Activated CD8-positive, alpha-beta memory T cell treated with anti-CD3 and anti-CD28 coated beads, Interleukin-2, amount 10 ng/mL, durations not matched to agents 7 days and 5 days (primary cell): ENCODE results near the gene GPR85. TPM values are rescaled to one million over a fixed set of nuclear protein-coding genes. Genes with fewer than 3 reads are reported as not detected.
"Not testable (repeated sequence)": the region's sequence is repeated elsewhere in the genome, so short reads cannot be mapped to it uniquely, and the experiment has no call there.

ENCODE experiments used
- ATAC-seq: fragments of 150-1000 bp; cut with Tn5 transposase; one replicate; pipeline ENCODE4 v1.10.0; 2021; ENCODE audit warnings: moderate library complexity
- CTCF ChIA-PET: fragments of 350-600 bp; sonication (Branson Sonifier 250); formaldehyde crosslinking; loops from one replicate; lab custom pipeline; 2021; ENCODE audit warnings: antibody characterized with exemption; lab: Charles Lee
- DNase-seq: peaks from one replicate; pipeline ENCODE4 v3.0.0-alpha.2; 2020
- H3K27ac Mint-ChIP-seq: one replicate; pipeline ENCODE4 v1.8.0; 2021; ENCODE audit warnings: mild to moderate bottlenecking, mixed read lengths
- H3K27me3 Mint-ChIP-seq: one replicate; pipeline ENCODE4 v1.8.0; 2021; ENCODE audit warnings: mixed read lengths
- H3K36me3 Mint-ChIP-seq: one replicate; pipeline ENCODE4 v1.8.0; 2021; ENCODE audit warnings: mild to moderate bottlenecking, mixed read lengths
- H3K4me1 Mint-ChIP-seq: one replicate; pipeline ENCODE4 v1.8.0; 2021; ENCODE audit warnings: mixed read lengths
- H3K4me3 Mint-ChIP-seq: one replicate; pipeline ENCODE4 v1.8.0; 2021; ENCODE audit warnings: mild to moderate bottlenecking, moderate library complexity, mixed read lengths
- H3K9me3 Mint-ChIP-seq: one replicate; pipeline ENCODE4 v1.8.0; 2022; ENCODE audit warnings: low read depth, mixed read lengths
- total RNA-seq, 2 experiments: library from RNA; stranded (reverse); gene quantifications; one replicate each; pipeline ENCODE4 v1.2.3, GENCODE V29; 2021

GPR85 gene
- total RNA-seq, 2 experiments from 2014 or later = not detected

DNA sequence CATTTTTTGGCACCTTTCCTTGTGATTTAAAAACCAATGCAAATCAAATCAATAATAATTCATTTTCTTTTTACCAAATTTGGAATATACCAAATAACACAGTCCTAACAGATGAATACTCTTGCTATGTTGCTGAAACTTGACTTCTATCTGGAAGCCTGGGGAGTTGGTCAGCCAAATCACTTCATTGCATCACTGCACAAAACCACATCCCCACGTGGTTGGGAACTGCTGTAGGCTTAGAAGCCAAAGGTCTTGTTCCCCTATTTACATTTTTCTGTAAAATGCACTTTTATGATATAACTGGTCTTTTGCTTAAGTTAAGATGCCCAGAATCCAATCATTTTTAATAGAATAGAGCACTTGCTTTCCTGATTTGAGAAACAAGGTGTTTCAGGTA, 15.2 kb downstream of the GPR85 start:
- ATAC-seq = no peak
- Mint-ChIP-seq H3K4me1 (no peaks in the 10 kb centered on the region), H3K4me3 (no peak overlapping the region), H3K27ac (no peak overlapping the region), H3K36me3 (no peaks in the 10 kb centered on the region), H3K27me3 (peaks cover 4% of the 10 kb centered on the region), H3K9me3 (no peaks in the 10 kb centered on the region)
- DNase-seq = no peak
- CTCF ChIA-PET = no interaction called here

DNA sequence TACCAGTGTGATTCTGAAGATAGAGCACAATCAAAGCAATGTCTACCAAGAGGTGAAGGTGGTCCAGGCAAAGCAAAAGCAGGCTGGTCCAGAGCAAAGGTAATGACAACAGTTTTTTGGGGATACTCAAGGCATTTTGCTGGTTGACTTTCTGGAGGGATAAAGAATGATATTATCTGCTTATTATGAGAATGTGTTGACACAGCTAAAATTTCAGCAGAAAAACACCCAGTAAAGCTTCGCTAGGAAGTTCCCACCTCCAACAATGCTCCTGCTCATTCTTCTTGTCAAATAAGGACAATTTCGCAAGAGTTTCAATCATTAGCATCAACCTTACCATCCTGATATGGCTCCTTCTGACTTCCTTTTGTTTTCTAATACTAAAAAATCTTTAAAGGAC, 24.1 kb downstream of the GPR85 start:
- H3K36me3 Mint-ChIP-seq = no peaks in the 10 kb centered on the region
- DNase-seq (no peak), ATAC-seq (no peak)
- peaks cover 6% of the 10 kb centered on the region for H3K27me3 Mint-ChIP-seq
- no peaks in the 10 kb centered on the region for H3K4me1 Mint-ChIP-seq
- no peaks in the 10 kb centered on the region for H3K9me3 Mint-ChIP-seq
- H3K4me3 Mint-ChIP-seq = no peak overlapping the region
- H3K27ac Mint-ChIP-seq = no peak overlapping the region
- CTCF ChIA-PET = no interaction called here

DNA sequence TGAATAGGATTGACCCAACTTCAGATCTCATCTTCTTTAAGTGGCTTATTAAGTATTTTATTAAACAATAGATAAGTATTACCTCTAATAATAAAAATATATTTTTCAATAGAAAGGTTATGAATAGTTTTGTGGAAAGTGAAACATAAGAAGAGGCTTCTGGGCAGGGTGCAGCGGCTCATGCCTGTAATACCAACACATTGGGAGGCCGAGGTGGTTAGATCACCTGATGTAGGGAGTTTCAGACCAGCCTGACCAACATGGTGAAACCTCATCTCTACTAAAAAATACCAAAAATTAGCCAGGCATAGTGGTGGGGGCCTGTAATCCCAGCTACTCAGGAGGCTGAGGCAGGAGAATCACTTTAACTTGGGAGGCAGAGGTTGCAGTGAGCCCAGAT, 26.5 kb downstream of the GPR85 start:
- DNase-seq (no peak), ATAC-seq (no peak)
- Mint-ChIP-seq H3K4me1 (no peaks in the 10 kb centered on the region), H3K9me3 (no peaks in the 10 kb centered on the region), H3K27ac (no peak overlapping the region), H3K36me3 (no peaks in the 10 kb centered on the region), H3K27me3 (peaks cover 8% of the 10 kb centered on the region), H3K4me3 (no peak overlapping the region)
- CTCF ChIA-PET = interaction anchor here (0.7 kb wide), 1 partner anchor 16 kb away, joined by 4 read pairs; no protein-coding TSS in a partner anchor

DNA sequence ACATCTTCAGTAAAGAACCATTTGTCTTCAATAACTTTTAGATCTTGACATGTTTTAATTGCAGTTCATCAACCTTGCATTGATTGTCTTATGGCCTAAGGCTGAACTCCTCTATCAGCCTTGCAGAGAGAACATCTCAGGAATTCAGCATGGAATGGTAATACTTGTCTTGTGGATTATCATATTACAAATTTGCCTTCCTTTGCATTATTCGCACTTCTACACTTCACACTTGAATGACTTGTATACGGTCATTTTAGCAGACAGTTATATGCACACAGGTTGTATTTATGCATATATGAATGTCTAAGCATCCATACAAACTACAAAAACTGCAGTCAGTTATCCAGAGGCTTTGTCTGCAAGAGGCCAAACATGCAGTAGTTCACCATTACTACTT, 31.7 kb downstream of the GPR85 start:
- Mint-ChIP-seq H3K4me3 (no peak overlapping the region), H3K4me1 (no peaks in the 10 kb centered on the region), H3K27ac (no peak overlapping the region), H3K27me3 (peaks cover 8% of the 10 kb centered on the region), H3K36me3 (no peaks in the 10 kb centered on the region), H3K9me3 (no peaks in the 10 kb centered on the region)
- no peak for DNase-seq
- no peak for ATAC-seq
- CTCF ChIA-PET = no interaction called here

DNA sequence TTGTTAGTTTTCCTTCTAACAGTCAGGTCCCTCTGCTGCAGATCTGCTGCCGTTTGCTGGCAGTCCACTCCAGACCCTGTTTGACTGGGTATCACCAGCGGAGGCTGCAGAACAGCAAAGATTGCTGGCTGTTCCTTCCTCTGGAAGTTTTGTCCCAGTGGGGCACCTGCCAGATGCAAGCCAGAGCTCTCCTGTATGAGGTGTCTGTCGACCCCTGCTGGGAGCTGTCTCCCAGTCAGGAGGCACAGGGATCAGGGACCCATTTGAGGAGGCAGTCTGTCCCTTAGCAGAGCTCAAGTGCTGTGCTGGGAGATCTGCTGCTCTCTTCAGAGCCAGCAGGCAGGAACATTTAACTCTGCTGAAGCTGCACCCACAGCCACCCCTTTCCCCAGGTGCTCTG, 32.4 kb downstream of the GPR85 start:
- H3K36me3 Mint-ChIP-seq, H3K9me3 Mint-ChIP-seq, H3K4me1 Mint-ChIP-seq, DNase-seq, H3K4me3 Mint-ChIP-seq, ATAC-seq, CTCF ChIA-PET, H3K27ac Mint-ChIP-seq, H3K27me3 Mint-ChIP-seq: not testable (repeated sequence)

DNA sequence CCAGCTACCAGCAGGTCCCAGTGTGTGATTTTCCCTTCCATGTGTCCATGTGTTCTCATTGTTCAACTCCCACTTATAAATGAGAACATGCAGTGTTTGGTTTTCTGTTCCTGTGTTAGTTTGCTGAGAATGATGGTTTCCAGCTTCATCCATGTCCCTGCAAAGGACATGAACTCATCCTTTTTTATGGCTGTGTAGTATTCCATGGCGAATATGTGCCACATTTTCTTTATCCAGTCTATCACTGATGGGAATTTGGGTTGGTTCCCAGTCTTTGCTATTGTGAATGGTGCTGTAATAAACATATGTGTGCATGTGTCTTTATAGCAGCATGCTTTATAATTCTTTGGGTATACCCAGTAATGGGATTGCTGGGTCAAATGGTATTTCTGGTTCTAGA, 37.4 kb downstream of the GPR85 start:
- H3K36me3 Mint-ChIP-seq, H3K9me3 Mint-ChIP-seq, DNase-seq, CTCF ChIA-PET, H3K4me1 Mint-ChIP-seq, H3K27me3 Mint-ChIP-seq, H3K27ac Mint-ChIP-seq, H3K4me3 Mint-ChIP-seq, ATAC-seq: not testable (repeated sequence)

DNA sequence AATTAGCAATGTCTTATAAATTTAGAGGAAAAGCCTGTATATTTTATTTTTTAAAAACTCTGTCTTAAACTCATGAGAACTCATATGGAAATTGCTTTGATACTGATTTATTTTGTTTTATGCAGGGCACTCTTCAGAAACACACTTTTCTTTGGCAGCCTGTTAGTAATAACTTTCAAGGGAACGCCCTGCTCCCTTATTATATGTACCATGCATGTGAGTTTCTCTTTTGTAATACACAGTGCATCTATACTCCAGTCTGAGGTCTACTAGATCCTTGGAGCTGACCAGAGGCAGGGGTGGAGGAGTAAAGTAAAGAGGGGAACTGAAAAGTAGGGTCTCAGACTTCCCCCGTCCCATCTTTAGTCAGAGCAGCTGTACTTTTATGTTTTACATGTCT, 40.2 kb downstream of the GPR85 start:
- no peaks in the 10 kb centered on the region for H3K4me1 Mint-ChIP-seq
- CTCF ChIA-PET = no interaction called here

DNA sequence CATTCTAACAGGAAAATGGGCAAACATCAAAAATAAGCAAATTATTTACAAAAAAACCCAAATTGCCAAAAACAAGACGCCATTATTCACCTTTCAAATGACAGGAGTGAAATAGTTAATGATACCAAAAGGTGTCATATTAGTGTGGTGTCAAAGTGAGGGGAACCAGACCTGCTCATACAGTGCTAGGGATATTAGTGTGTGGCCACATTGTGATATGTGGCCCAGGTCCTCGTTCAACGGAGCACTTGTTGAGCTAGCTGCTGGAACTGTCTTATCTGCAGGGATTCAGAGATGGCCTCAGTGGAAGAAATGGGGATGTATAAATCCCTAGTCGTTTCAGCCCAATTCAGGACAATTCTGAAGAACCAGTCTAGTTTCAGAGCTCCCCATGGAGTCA, 41.2 kb downstream of the GPR85 start:
- Mint-ChIP-seq H3K9me3 (no peaks in the 10 kb centered on the region), H3K27me3 (peaks cover 4% of the 10 kb centered on the region), H3K36me3 (no peaks in the 10 kb centered on the region), H3K4me3 (no peak overlapping the region), H3K27ac (no peak overlapping the region), H3K4me1 (no peaks in the 10 kb centered on the region)
- ATAC-seq = no peak
- CTCF ChIA-PET = no interaction called here
- no peak for DNase-seq

More for the DNA sequence above, 40.2 kb downstream of the GPR85 start:
- Mint-ChIP-seq H3K4me3 (no peak overlapping the region), H3K9me3 (no peaks in the 10 kb centered on the region), H3K27me3 (peaks cover 4% of the 10 kb centered on the region), H3K36me3 (no peaks in the 10 kb centered on the region), H3K27ac (no peak overlapping the region)
- ATAC-seq = no peak
- DNase-seq = no peak

DNA sequence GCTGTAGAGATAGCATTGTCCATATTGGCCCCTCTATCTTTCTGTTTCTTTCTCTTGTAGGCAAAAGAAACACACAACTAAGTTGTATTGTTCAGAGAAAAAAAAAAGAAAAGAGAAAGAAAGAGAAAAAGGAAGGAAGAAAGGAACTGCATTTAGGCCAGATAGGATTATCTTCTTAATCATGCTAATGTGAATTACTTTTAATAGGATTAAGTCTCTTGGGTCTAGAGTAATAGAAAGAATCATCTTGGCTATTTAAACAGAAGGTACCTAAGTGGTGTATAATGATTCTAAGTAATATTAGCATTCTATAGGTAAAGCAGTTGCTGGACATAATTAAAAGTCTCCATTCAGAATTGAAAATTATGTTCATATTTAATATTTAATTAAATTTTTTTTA, 42.2 kb downstream of the GPR85 start:
- no peaks in the 10 kb centered on the region for H3K9me3 Mint-ChIP-seq
- CTCF ChIA-PET = no interaction called here
- no peak overlapping the region for H3K4me3 Mint-ChIP-seq
- no peaks in the 10 kb centered on the region for H3K36me3 Mint-ChIP-seq
- peaks cover 4% of the 10 kb centered on the region for H3K27me3 Mint-ChIP-seq
- H3K27ac Mint-ChIP-seq = no peak overlapping the region
- DNase-seq (no peak), ATAC-seq (no peak)
- H3K4me1 Mint-ChIP-seq = no peaks in the 10 kb centered on the region

DNA sequence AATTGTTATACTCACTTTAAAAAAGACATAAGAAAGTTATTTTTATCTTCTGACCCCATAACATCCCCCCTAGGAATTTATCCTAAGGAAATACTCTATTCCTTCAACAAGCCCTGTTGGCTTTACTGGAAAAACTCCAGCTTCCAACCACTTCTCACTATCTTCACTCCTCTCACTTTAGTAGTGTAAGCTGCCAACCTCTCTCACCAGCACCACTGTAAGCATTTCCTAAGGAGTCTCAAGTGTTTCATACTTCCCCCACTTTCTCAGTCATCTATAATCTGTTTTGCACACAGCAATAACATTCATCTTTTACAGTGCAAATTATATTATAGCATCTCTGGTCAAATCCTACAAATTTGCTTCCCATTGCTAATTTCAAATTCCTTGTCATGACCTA, 45.8 kb downstream of the GPR85 start:
- no peaks in the 10 kb centered on the region for H3K9me3 Mint-ChIP-seq
- H3K4me1 Mint-ChIP-seq = no peaks in the 10 kb centered on the region
- DNase-seq (no peak), ATAC-seq (no peak)
- CTCF ChIA-PET = no interaction called here
- H3K27ac Mint-ChIP-seq = no peak overlapping the region
- no peaks in the 10 kb centered on the region for H3K36me3 Mint-ChIP-seq
- no peaks in the 10 kb centered on the region for H3K27me3 Mint-ChIP-seq
- H3K4me3 Mint-ChIP-seq = no peak overlapping the region

DNA sequence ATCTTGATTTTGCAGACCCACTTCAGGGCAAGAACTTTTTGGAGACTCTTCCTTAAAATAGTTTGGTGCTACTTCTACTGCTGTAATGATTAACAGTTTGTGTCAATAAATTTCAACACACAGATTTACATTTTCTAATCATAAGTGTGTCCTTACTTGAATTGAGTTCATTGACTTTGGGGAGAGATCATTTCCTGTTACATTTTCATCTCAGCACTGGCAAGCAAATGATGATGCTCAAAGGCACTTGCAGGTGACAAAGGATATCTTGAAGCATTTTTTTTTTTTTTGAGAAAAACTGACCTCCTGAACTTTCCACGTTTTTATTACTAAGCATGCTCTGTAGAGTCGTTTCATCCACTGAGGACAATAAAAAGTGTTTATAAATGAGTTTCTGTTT, 52.7 kb downstream of the GPR85 start:
- H3K27me3 Mint-ChIP-seq = peaks cover 6% of the 10 kb centered on the region
- H3K27ac Mint-ChIP-seq = no peak overlapping the region
- CTCF ChIA-PET = no interaction called here
- H3K9me3 Mint-ChIP-seq = no peaks in the 10 kb centered on the region
- no peaks in the 10 kb centered on the region for H3K4me1 Mint-ChIP-seq
- no peaks in the 10 kb centered on the region for H3K36me3 Mint-ChIP-seq
- DNase-seq = no peak
- no peak for ATAC-seq
- H3K4me3 Mint-ChIP-seq = no peak overlapping the region

Other genes with a start within 250 kb of the GPR85 start
- 10 to 100 TPM; 25.5 to 38.1 TPM for gene SMIM30, start 31.7 kb upstream of the GPR85 start, total RNA-seq